Immature natural killer cell (primary cell): ENCODE data around the gene DDX5. TPM values are rescaled to one million over a fixed set of nuclear protein-coding genes. Genes with fewer than 3 reads are reported as not detected.

ENCODE experiments used
- DNase-seq, 3 donors: peaks; one replicate each; pipeline ENCODE4 v3.0.0; 2022; ENCODE audit warnings: mixed read lengths in 1 of 3
- H3K27ac Mint-ChIP-seq, 6 donors: one replicate each; pipeline ENCODE4 v1.8.0; 2020; ENCODE audit warnings: mixed read lengths in 6 of 6, mild to moderate bottlenecking in 5 of 6, inconsistent platforms in 4 of 6, moderate library complexity in 3 of 6
- H3K27me3 Mint-ChIP-seq, 3 donors: one replicate each; pipeline ENCODE4 v1.8.0; 2020 to 2021; ENCODE audit warnings: low read depth in 3 of 3, mild to moderate bottlenecking in 3 of 3, mixed read lengths in 3 of 3, moderate library complexity in 3 of 3, inconsistent platforms in 1 of 3
- H3K36me3 Mint-ChIP-seq, 3 donors: one replicate each; pipeline ENCODE4 v1.8.0; 2020; ENCODE audit warnings: mixed read lengths in 3 of 3, inconsistent platforms in 2 of 3, mild to moderate bottlenecking in 2 of 3
- H3K4me1 Mint-ChIP-seq, 2 donors: one replicate each; pipeline ENCODE4 v1.8.0; 2020; ENCODE audit warnings: inconsistent platforms in 2 of 2, mild to moderate bottlenecking in 2 of 2, mixed read lengths in 2 of 2, moderate library complexity in 1 of 2
- H3K4me3 Mint-ChIP-seq, 5 donors: one replicate each; pipeline ENCODE4 v1.8.0; 2020; ENCODE audit warnings: mild to moderate bottlenecking in 5 of 5, mixed read lengths in 5 of 5, inconsistent platforms in 3 of 5, moderate library complexity in 3 of 5
- H3K9me3 Mint-ChIP-seq, 6 donors: one replicate each; pipeline ENCODE4 v1.8.0; 2020; ENCODE audit warnings: mild to moderate bottlenecking in 6 of 6, mixed read lengths in 6 of 6, inconsistent platforms in 4 of 6, moderate library complexity in 3 of 6
- polyA plus RNA-seq, 3 donors: library from polyadenylated mRNA; unstranded; fragments of 300-500 nt; fragmentation: Illumina TruSeq; gene quantifications; one replicate each; pipeline ENCODE4 v1.2.3, GENCODE V29; 2021

The DDX5 gene
- polyA plus RNA-seq, 3 donors from 2014 or later: 902 to 1,477 (median 1,071) TPM

GRCh38 chr17:64504769-64505339 lies 1.2 kb downstream of the DDX5 start:
- Mint-ChIP-seq H3K27ac (peak overlapping the region; percentile 94 to 100 (median 100)), H3K36me3 (peaks cover 36 to 61% (median 58%) of the 10 kb centered on the region in 3 donors), H3K4me3 (peak overlapping the region; percentile 99 to 100 (median 99)), H3K27me3 (peaks cover 40 to 72% (median 63%) of the 10 kb centered on the region in 3 donors), H3K9me3 (peaks cover 0 to 4% (median 0%) of the 10 kb centered on the region in 6 donors), H3K4me1 (peaks cover 57 to 79% of the 10 kb centered on the region in 2 donors)
- DNase-seq: peak in 1 of 3 donors; percentile 8

GRCh38 chr17:64503821-64504768 lies 2.0 kb downstream of the DDX5 start:
- Mint-ChIP-seq H3K27me3 (peaks cover 40 to 76% (median 70%) of the 10 kb centered on the region in 3 donors), H3K4me3 (peak overlapping the region; percentile 99 to 100 (median 99)), H3K27ac (peak overlapping the region; percentile 94 to 100 (median 100)), H3K4me1 (peaks cover 62 to 80% of the 10 kb centered on the region in 2 donors), H3K36me3 (peaks cover 36 to 65% (median 62%) of the 10 kb centered on the region in 3 donors), H3K9me3 (peaks cover 0 to 4% (median 0%) of the 10 kb centered on the region in 6 donors)
- DNase-seq: peak; percentile 5 to 20 (median 10)

- Mint-ChIP-seq H3K27me3 (peaks cover 45 to 82% (median 78%) of the 10 kb centered on the region in 3 donors), H3K4me1 (peaks cover 63 to 80% of the 10 kb centered on the region in 2 donors), H3K9me3 (peaks cover 0 to 4% (median 0%) of the 10 kb centered on the region in 6 donors), H3K27ac (peak overlapping the region; percentile 58 to 100 (median 84)), H3K36me3 (peaks cover 36 to 71% (median 69%) of the 10 kb centered on the region in 3 donors), H3K4me3 (peak overlapping the region in 3 of 5 donors; percentile 20 to 100 (median 36))
- peak in 1 of 3 donors; percentile 8 for DNase-seq
These were observed 2.7 kb downstream of the DDX5 start for GRCh38 chr17:64503341-64503740.

GRCh38 chr17:64502809-64503208 lies 3.3 kb downstream of the DDX5 start:
- Mint-ChIP-seq H3K27me3 (peaks cover 45 to 87% (median 83%) of the 10 kb centered on the region in 3 donors), H3K4me1 (peaks cover 59 to 80% of the 10 kb centered on the region in 2 donors), H3K27ac (peak overlapping the region in 5 of 6 donors; percentile 79 to 100 (median 87)), H3K4me3 (peak overlapping the region in 4 of 5 donors; percentile 22 to 55 (median 30)), H3K36me3 (peaks cover 36 to 76% (median 70%) of the 10 kb centered on the region in 3 donors), H3K9me3 (peaks cover 0 to 4% (median 0%) of the 10 kb centered on the region in 6 donors)
- no peak for DNase-seq

- Mint-ChIP-seq H3K4me3 (no peak overlapping the region), H3K27me3 (peaks cover 47 to 93% (median 84%) of the 10 kb centered on the region in 3 donors), H3K36me3 (peaks cover 36 to 76% (median 70%) of the 10 kb centered on the region in 3 donors), H3K27ac (peak overlapping the region; percentile 2 to 100 (median 71)), H3K9me3 (peaks cover 0 to 4% (median 0%) of the 10 kb centered on the region in 6 donors), H3K4me1 (peaks cover 61 to 81% of the 10 kb centered on the region in 2 donors)
- peak in 1 of 3 donors; percentile 12 for DNase-seq
These were observed 4.1 kb downstream of the DDX5 start for GRCh38 chr17:64502021-64502420.

GRCh38 chr17:64500862-64501765 lies 5.0 kb downstream of the DDX5 start:
- H3K4me1 Mint-ChIP-seq: peaks cover 69 to 90% of the 10 kb centered on the region in 2 donors
- H3K36me3 Mint-ChIP-seq: peaks cover 36 to 76% (median 70%) of the 10 kb centered on the region in 3 donors
- H3K4me3 Mint-ChIP-seq: no peak overlapping the region

GRCh38 chr17:64500487-64500859 lies 5.6 kb downstream of the DDX5 start:
- Mint-ChIP-seq H3K9me3 (peaks cover 0 to under 1% (median 0%) of the 10 kb centered on the region in 6 donors), H3K27ac (peak overlapping the region; percentile 44 to 100 (median 58)), H3K4me3 (no peak overlapping the region), H3K36me3 (peaks cover 36 to 72% (median 67%) of the 10 kb centered on the region in 3 donors), H3K4me1 (peaks cover 75 to 96% of the 10 kb centered on the region in 2 donors), H3K27me3 (peaks cover 37 to 87% (median 73%) of the 10 kb centered on the region in 3 donors)
- DNase-seq: peak; percentile 5 to 10 (median 6)

More at GRCh38 chr17:64500862-64501765, 5.0 kb downstream of the DDX5 start:
- Mint-ChIP-seq H3K27me3 (peaks cover 43 to 91% (median 80%) of the 10 kb centered on the region in 3 donors), H3K27ac (peak overlapping the region; percentile 56 to 100 (median 71)), H3K9me3 (peaks cover 0 to 4% (median 0%) of the 10 kb centered on the region in 6 donors)
- peak; percentile 14 to 17 (median 15) for DNase-seq

GRCh38 chr17:64499805-64500486 lies 6.1 kb downstream of the DDX5 start:
- H3K27ac Mint-ChIP-seq: peak overlapping the region in 5 of 6 donors; percentile 30 to 100 (median 64)
- peaks cover 77 to 99% of the 10 kb centered on the region in 2 donors for H3K4me1 Mint-ChIP-seq
- peaks cover 32 to 82% (median 68%) of the 10 kb centered on the region in 3 donors for H3K27me3 Mint-ChIP-seq
- peak; percentile 16 to 29 (median 18) for DNase-seq
- H3K9me3 Mint-ChIP-seq: no peaks in the 10 kb centered on the region
- peak overlapping the region in 1 of 5 donors; percentile 33 for H3K4me3 Mint-ChIP-seq
- peaks cover 33 to 69% (median 64%) of the 10 kb centered on the region in 3 donors for H3K36me3 Mint-ChIP-seq

GRCh38 chr17:64498308-64499203 lies 7.5 kb downstream of the DDX5 start:
- Mint-ChIP-seq H3K9me3 (no peaks in the 10 kb centered on the region), H3K4me1 (peaks cover 76 to 99% of the 10 kb centered on the region in 2 donors), H3K4me3 (peak overlapping the region; percentile 12 to 48 (median 17)), H3K27me3 (peaks cover 21 to 69% (median 55%) of the 10 kb centered on the region in 3 donors), H3K27ac (peak overlapping the region; percentile 78 to 100 (median 99)), H3K36me3 (peaks cover 27 to 55% (median 50%) of the 10 kb centered on the region in 3 donors)
- DNase-seq: peak; percentile 14 to 17 (median 16)

GRCh38 chr17:64497565-64498035 lies 8.5 kb downstream of the DDX5 start:
- peak overlapping the region; percentile 100 for H3K4me3 Mint-ChIP-seq
- H3K36me3 Mint-ChIP-seq: peaks cover 18 to 46% (median 41%) of the 10 kb centered on the region in 3 donors
- no peaks in the 10 kb centered on the region for H3K9me3 Mint-ChIP-seq
- peak overlapping the region; percentile 97 to 100 (median 99) for H3K27ac Mint-ChIP-seq
- H3K4me1 Mint-ChIP-seq: peaks cover 71 to 95% of the 10 kb centered on the region in 2 donors
- H3K27me3 Mint-ChIP-seq: peaks cover 21 to 60% (median 55%) of the 10 kb centered on the region in 3 donors
- no peak for DNase-seq
